SK-N-SH treated with all-trans-retinoic acid at 6 μM for 48 hours (cell line): ENCODE measurements around the gene KIF1C.

Experiments
- ATAC-seq: fragments of 200-7000 bp; cut with Tn5 transposase; 3 replicates; pipeline ENCODE4 v1.9.1; 2020; ENCODE audit warnings: mild to moderate bottlenecking, moderate library complexity
- ARNTL ChIP-seq: fragments of 450-650 bp; formaldehyde crosslinking; IDR thresholded peaks from 2 replicates; pipeline ENCODE4 v1.5.0; 2020; ENCODE audit warnings: low read depth, mild to moderate bottlenecking, moderate library complexity, borderline replicate concordance
- BACH2 ChIP-seq: fragments of 250-450 bp; sonication (Bioruptor Pico); IDR thresholded peaks from 2 replicates; pipeline ENCODE4 v1.9.0; 2021; ENCODE audit warnings: mild to moderate bottlenecking, borderline replicate concordance
- CSDC2 ChIP-seq: fragments of 250-450 bp; sonication (Bioruptor Pico); IDR thresholded peaks from 2 replicates; pipeline ENCODE4 v1.5.0; 2020; ENCODE audit warnings: mild to moderate bottlenecking, moderate library complexity
- GLIS3 ChIP-seq: fragments of 250-450 bp; sonication (Bioruptor Pico); IDR thresholded peaks from 2 replicates; pipeline ENCODE4 v1.5.0; 2020; ENCODE audit warnings: mild to moderate bottlenecking, moderate library complexity
- ISL1 ChIP-seq: fragments of 250-450 bp; sonication (Bioruptor Pico); IDR thresholded peaks from 2 replicates; pipeline ENCODE4 v2.1.2; 2022; ENCODE audit warnings: mild to moderate bottlenecking, moderate library complexity
- OSR1 ChIP-seq: fragments of 250-450 bp; sonication (Bioruptor Pico); IDR thresholded peaks from 2 replicates; pipeline ENCODE4 v1.8.0; 2022; ENCODE audit warnings: moderate library complexity, mild to moderate bottlenecking, inconsistent platforms
- PATZ1 ChIP-seq: fragments of 250-450 bp; sonication (Bioruptor Pico); IDR thresholded peaks from 2 replicates; pipeline ENCODE4 v1.8.0; 2020; ENCODE audit warnings: mild to moderate bottlenecking, moderate library complexity, borderline replicate concordance
- POU6F1 ChIP-seq: fragments of 250-450 bp; sonication (Bioruptor Pico); IDR thresholded peaks from 2 replicates; pipeline ENCODE4 v1.8.0; 2021; ENCODE audit warnings: low read depth, mild to moderate bottlenecking, moderate library complexity, borderline replicate concordance
- PPARA ChIP-seq: fragments of 250-450 bp; sonication (Bioruptor Pico); IDR thresholded peaks from 2 replicates; pipeline ENCODE4 v1.5.0; 2020; ENCODE audit warnings: mild to moderate bottlenecking, borderline replicate concordance
- RARB ChIP-seq: fragments of 250-450 bp; sonication (Bioruptor Pico); IDR thresholded peaks from 2 replicates; pipeline ENCODE4 v1.8.0; 2021; ENCODE audit warnings: mild to moderate bottlenecking, moderate library complexity
- SNAI2 ChIP-seq: fragments of 250-450 bp; sonication (Bioruptor Pico); IDR thresholded peaks from 2 replicates; pipeline ENCODE4 v1.5.0; 2020; ENCODE audit warnings: mild to moderate bottlenecking, moderate library complexity
- TCF4 ChIP-seq: fragments of 250-450 bp; sonication (Bioruptor Pico); IDR thresholded peaks from 2 replicates; pipeline ENCODE4 v1.8.0; 2021; ENCODE audit warnings: mild to moderate bottlenecking, moderate library complexity, borderline replicate concordance
- TOX ChIP-seq: fragments of 250-450 bp; sonication (Bioruptor Pico); IDR thresholded peaks from 2 replicates; pipeline ENCODE4 v1.8.0; 2021; ENCODE audit warnings: mild to moderate bottlenecking, moderate library complexity, borderline replicate concordance
- TSHZ2 ChIP-seq: fragments of 250-450 bp; sonication (Bioruptor Pico); IDR thresholded peaks from 2 replicates; pipeline ENCODE4 v1.5.0; 2020; ENCODE audit warnings: mild to moderate bottlenecking, moderate library complexity
- ZC3H10 ChIP-seq: fragments of 250-450 bp; sonication (Bioruptor Pico); IDR thresholded peaks from 2 replicates; pipeline ENCODE4 v1.5.1; 2021; ENCODE audit warnings: mild to moderate bottlenecking, moderate library complexity
- ZFP30 ChIP-seq: fragments of 450-650 bp; formaldehyde crosslinking; IDR thresholded peaks from 2 replicates; pipeline ENCODE4 v1.5.0; 2022; ENCODE audit warnings: mild to moderate bottlenecking, moderate library complexity
- ZNF8 ChIP-seq: fragments of 450-650 bp; formaldehyde crosslinking; IDR thresholded peaks from 2 replicates; pipeline ENCODE4 v1.5.0; 2020; ENCODE audit warnings: mild to moderate bottlenecking, moderate library complexity

KIF1C gene

GRCh38 chr17:4994081-4994595 is 3.6 kb upstream of the KIF1C start:
- no peak for ATAC-seq
- no peak for TF ChIP-seq OSR1
- no peak for TF ChIP-seq SNAI2 (CRISPR knock-in tag)
- TF ChIP-seq ARNTL (CRISPR knock-in tag), result no peak
- TF ChIP-seq TSHZ2 (CRISPR knock-in tag), result no peak
- TF ChIP-seq ZFP30 (CRISPR knock-in tag), result no peak
- no peak for TF ChIP-seq PATZ1
- TF ChIP-seq ZNF8 (CRISPR knock-in tag), result no peak
- TF ChIP-seq CSDC2 (CRISPR knock-in tag), result no peak
- TF ChIP-seq GLIS3 (CRISPR knock-in tag), result no peak
- no peak for TF ChIP-seq PPARA (CRISPR knock-in tag)
- no peak for TF ChIP-seq ZC3H10 (CRISPR knock-in tag)
- TF ChIP-seq RARB (CRISPR knock-in tag), result no peak
- no peak for TF ChIP-seq POU6F1 (CRISPR knock-in tag)
- TF ChIP-seq BACH2 (CRISPR knock-in tag), result no peak

GRCh38 chr17:4998027-4998731 is 429 bp downstream of the KIF1C start:
- peak; percentile 34 for ATAC-seq
- TF ChIP-seq BACH2 (CRISPR knock-in tag), result no peak
- no peak for TF ChIP-seq ARNTL (CRISPR knock-in tag)
- TF ChIP-seq TOX (CRISPR knock-in tag), result no peak
- TF ChIP-seq PATZ1, result no peak
- no peak for TF ChIP-seq ZNF8 (CRISPR knock-in tag)
- TF ChIP-seq RARB (CRISPR knock-in tag), result no peak
- TF ChIP-seq ZC3H10 (CRISPR knock-in tag), result no peak

- TF ChIP-seq OSR1 (no peak), ISL1 (CRISPR knock-in tag) (no peak), RARB (CRISPR knock-in tag) (no peak), BACH2 (CRISPR knock-in tag) (no peak), ARNTL (CRISPR knock-in tag) (no peak), TCF4 (CRISPR knock-in tag) (no peak)
- ATAC-seq, result peak; percentile 12
These were observed 1.1 kb downstream of the KIF1C start for GRCh38 chr17:4998732-4999429.
